HG03469 (cell line): Measurements from ENCODE around the gene IL18BP.

Experiments used
- ATAC-seq: cut with Tn5 transposase; IDR thresholded peaks from one replicate; pipeline ENCODE4 v1.9.1; 2021; ENCODE audit warnings: mild to moderate bottlenecking, moderate library complexity, moderate number of reproducible peaks; ENCODE audit not compliant: unreplicated experiment

IL18BP gene

GRCh38 chr11:72010529-72011233 is 12.0 kb downstream of the IL18BP start:
- ATAC-seq = no peak

GRCh38 chr11:72012091-72012630 is 13.5 kb downstream of the IL18BP start:
- no peak for ATAC-seq

DNA sequence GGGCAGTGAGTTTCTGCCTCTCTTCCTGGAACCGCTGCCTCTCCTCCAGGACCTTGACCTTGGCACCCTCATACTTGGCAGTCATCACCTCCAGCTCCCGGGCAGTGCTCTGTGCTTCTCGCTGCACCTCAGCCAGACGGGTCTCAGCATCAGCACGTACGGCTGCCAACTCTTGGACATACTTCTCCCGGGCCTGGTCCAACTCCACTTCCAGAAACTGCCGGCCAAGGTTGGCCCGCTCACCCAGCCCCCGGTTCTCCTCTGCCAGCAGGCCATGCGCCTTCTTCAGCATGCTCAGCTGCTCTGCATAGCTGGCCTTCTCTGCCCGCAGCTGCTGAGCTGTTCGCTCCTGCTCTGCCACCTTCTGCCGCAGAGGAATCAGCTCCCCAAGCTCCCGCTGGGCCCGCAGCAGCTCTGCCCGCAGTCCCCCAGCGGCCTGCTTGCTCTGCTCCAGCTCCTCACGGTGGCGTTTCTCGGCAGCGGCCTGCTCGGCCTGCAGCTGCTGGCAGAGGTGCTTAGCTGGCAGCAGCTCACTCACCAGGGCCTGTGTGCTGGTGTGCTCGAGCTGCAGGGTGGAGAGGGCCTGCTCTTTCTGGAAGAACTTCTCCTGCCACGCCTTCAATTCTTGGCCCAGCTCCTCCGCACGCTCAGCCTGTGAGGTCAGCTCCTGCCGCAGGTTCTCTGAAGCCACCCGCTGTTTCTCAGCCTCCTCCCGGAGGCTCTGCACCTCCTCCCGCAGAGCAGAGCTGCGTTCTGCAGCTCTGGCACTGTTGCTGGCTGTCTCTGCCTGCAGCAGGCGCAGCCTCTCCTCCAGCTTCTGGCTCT is 14.4 kb downstream of the IL18BP start:
- no peak for ATAC-seq

DNA sequence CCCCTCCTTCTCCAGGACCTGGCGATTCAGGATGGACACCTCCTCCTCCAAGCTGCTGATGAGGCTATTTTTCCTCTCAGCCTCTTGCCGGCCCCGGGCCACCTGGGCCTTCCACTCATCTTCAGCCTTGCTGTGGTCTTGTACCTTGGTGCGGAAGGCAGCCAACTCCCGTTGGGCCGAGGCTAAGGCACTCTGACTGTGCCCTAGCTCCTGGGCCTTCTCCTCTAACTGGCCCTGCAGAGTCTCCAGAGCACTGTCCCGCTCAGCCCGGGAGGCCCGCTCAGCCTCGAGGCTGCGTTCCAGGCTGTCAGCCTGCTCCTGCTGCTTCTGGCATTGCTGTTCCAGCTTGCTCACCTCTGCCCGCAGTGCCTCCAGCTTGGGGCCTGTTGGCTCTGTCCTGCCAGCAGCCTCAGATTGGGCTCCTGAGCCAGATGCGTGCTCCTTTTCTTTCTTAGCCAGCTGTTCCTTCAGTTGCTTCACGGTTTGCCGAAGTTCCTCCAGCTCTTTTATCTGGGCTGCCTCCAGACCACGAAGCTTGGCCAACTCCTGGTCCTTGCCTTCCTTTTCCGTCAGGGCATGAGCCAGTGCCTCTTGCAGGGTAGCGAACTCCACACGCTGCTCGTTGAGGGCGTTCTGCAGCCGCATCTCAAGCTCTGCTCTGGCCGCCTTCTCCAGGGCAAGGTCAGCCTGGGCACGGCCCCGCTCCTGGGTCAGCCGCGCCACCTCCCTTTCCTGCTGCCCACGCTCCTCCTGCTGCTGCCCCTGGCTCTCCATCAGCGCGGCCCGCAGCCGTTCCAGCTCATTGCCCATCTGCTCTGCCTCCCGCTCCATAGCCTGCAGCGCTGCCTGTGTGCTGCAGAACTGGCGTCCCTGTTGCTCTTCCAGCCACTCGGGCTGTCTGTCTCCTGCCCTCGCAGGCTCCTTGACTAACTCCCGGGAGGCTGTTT is 15.3 kb downstream of the IL18BP start:
- no peak for ATAC-seq

DNA sequence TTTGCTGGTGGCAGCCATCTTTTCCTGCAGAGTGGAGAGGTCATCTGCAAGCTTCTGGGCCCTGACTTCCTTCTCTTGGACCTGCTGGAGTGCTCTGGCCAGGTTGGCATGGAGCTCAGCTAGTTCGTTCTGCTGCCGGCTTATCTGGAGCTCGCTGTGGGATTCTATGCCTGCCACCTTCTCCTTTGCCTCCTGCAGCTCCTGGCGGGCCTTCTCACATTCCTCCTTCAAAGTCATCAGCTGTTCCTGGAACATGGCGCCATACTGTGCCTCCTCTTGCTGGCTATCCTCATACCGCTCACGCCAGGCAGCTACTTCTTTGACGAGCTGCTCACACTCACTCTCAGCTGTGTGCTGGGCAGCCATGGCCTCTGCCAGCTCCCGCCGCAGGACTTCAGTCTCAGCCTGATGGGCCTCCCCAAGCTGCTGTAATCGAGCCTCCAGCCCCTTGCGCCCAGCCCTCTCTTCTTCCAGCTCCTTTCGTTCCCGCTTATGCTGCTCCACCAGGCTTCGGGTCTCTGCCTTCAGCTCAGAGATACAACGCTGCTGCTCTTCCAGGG is 16.1 kb downstream of the IL18BP start:
- no peak for ATAC-seq

- no peak for ATAC-seq
Measured at GRCh38 chr11:72015511-72016061, 16.9 kb downstream of the IL18BP start.

- ATAC-seq = no peak
Measured at GRCh38 chr11:72018171-72018570, 19.5 kb downstream of the IL18BP start.

DNA sequence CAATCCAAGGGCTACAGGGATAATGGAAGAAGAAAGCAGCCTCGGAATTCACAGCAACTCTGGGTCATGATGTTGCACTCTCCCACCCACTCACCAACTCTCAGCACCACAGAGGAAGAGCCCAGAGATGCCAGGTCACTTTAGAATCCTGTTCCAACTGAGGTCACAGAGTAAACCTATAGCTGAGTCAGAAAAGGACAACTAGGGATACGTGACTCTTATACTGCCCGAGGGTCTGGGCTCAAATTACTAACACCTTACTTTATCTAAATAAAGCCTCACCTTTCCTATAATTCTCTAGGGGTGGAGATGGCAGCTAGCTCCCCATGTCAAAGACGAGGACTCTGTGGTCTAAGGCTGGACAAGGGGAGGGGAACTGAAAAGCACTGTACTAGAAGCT is 24.6 kb downstream of the IL18BP start:
- no peak for ATAC-seq

DNA sequence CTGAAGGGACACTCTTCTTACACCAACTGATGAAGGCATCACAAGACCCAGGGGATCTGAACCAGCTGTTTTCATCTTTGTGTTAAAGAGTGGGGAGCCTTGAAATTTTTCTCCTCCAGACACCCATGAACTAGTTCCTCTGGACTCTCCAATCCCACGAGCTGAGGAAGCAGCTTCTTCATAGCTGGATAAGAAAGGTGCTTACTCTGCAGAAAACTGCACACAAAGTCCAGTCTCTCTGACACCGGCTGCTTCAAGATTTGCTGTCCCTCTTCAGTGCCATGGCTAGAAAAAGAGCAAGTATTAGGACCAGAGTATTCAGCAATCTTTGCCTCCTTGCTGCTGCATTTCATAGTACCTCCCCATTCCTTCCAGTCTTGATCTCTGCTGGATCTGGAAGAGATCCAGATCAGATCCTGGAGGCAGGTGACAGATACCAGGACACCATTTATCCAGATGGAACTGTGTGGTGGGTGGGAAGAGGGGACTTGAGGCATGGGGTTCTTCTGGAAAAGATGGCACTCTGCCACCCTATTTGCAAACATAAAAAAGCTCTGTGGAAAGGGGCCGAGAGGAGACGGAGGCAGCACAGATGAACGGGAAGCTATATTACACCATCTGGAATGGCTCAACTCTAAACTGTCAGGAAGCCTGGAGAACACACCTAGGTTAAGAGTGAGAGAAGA is 25.5 kb downstream of the IL18BP start:
- ATAC-seq = no peak

GRCh38 chr11:72026090-72026489 is 27.4 kb downstream of the IL18BP start:
- no peak for ATAC-seq

GRCh38 chr11:72030472-72031045 is 31.9 kb downstream of the IL18BP start:
- ATAC-seq = no peak

DNA sequence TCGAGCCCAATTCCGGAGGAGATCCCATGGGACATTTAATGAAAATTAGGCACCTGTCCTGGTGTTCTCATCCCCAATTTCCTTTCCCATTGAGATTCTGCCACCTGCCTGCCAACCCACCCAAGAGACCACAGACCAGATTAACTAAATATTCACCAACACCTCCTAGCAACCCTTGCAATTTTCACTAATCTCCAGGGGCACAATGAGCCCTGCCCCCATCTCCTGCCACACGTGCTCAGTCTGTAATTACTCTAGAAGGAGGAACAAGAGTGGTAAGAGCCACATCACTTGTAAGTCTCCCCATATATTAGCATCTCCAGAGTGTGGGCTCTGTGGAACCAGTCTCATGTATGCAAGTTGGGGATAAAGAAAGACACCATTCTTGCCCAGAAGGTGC is 38.0 kb downstream of the IL18BP start:
- ATAC-seq = no peak

- no peak for ATAC-seq
Measured at GRCh38 chr11:72037554-72038311, 39.0 kb downstream of the IL18BP start.

- no peak for ATAC-seq
Measured at GRCh38 chr11:72038491-72038890, 39.8 kb downstream of the IL18BP start.

DNA sequence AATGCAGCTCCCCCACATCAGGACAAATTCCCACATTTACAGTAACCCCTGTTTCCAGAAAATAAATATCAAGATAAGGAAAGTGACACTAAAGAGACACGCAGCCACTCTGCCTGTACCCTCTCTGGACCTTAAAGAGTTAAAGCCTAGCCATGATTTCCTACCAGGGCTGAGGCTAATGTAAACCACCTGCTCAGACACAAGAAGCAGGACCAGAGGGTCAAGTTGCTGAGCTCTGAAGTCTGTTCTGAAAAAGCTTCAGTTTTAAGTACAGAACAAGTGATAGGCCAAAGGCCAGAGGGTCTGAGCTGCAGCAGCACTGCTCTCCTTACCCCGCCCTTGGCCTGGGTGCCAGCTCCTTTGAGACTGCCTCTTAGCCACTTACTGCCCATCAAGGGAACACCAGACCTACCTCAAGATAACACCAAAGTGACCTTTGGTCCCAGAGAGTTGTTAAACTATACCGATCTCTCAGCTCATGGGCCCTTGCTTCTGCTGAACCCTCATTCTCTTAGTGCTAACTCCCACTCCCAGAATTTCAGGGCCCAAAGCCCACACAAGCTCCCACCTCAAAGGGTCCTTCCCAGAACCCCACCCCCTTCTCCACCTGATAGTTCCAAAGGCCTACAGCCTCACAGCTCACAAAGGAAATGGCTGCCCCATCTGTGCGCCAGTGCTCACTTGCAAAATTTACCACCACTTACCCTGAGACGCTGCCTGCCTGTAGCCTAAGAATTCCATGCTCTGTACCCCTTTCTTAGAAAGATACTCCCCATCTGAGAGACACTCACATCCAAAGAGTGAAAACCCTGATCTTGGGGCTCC is 40.5 kb downstream of the IL18BP start:
- no peak for ATAC-seq

DNA sequence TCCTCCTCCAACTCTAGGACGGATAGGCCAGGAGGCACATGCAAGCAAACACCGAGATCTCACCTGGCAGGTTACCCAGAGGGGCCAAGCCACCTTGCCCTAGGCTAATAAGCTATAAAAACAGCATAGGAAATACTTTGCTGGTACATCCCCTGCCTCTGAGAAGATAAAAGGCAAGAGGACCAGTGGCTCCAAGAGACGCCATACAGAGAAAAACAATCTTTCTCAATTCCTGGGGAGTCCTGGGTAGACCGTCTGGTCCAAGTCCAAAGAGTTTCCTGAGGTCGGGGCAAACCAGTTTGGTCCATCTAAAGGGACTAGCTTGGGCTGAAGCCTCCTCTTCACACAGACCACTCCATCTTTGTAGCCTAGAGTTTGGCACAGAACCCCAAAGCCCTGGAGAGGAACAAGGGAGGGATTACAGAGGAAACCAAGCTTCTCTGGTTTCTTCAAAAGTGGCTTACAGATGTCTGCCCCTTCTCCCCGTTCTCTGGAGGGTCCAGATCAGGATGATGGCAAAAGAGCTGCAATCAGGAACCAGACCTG is 41.2 kb downstream of the IL18BP start:
- no peak for ATAC-seq
